ENCODE results near the gene SS18.

DNA sequence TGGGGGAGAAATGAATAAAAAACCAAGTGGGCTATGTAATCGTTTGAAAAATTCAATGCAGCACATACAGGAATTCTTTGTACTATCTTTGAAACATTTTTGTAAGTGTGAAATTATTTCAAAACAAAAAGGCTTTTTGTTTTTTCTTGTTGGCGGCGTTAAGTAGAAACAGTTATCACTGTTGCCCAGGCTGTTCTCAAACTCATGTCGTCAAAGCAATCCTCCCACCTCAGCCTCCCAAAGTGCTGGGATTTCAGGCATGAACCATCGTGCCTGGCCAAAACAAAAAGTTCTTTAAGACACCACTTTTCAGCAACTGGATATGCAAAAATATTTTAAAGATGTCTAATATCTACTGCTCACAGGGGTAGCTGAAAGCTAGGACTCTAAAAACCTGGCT is 5.4 kb downstream of the SS18 start:
- TF ChIP-seq POLR2A (IDR thresholded peaks at IDR 0.05; ENCODE audit: insufficient read depth in 1 of 2, low read depth in 2 of 2, low read length in 2 of 2) (no peak), CBFB (CRISPR knock-in tag; IDR thresholded peaks at IDR 0.05) (no peak), ZNF124 (CRISPR knock-in tag; IDR thresholded peaks at IDR 0.05) (no peak), EHMT2 (IDR thresholded peaks at IDR 0.05; ENCODE audit: borderline replicate concordance, low read depth, low read length) (no peak), POLR2AphosphoS5 (IDR thresholded peaks at IDR 0.05; ENCODE audit: low read depth, low read length) (no peak), SYNCRIP (IDR thresholded peaks at IDR 0.05; ENCODE audit: insufficient read depth, low read depth, low read length) (no peak), GABPA (IDR thresholded peaks at IDR 0.05; ENCODE audit: low read depth, low read length) (no peak), GABPA (CRISPR knock-in tag; IDR thresholded peaks at IDR 0.05; ENCODE audit: low read depth) (no peak), TCF12 (IDR thresholded peaks at IDR 0.05) (no peak), TCF12 (CRISPR knock-in tag; IDR thresholded peaks at IDR 0.05) (no peak)
- TF ChIP-seq, protein P1, sequence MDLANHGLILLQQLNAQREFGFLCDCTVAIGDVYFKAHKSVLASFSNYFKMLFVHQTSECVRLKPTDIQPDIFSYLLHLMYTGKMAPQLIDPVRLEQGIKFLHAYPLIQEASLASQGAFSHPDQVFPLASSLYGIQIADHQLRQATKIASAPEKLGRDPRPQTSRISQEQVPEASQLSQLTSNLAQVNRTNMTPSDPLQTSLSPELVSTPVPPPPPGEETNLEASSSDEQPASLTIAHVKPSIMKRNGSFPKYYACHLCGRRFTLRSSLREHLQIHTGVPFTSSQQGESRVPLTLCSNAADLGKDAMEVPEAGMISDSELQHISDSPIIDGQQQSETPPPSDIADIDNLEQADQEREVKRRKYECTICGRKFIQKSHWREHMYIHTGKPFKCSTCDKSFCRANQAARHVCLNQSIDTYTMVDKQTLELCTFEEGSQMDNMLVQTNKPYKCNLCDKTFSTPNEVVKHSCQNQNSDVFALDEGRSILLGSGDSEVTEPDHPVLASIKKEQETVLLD (CRISPR knock-in tag; IDR thresholded peaks at IDR 0.05; ENCODE audit: low read depth) = no peak
- TF ChIP-seq, protein P2, sequence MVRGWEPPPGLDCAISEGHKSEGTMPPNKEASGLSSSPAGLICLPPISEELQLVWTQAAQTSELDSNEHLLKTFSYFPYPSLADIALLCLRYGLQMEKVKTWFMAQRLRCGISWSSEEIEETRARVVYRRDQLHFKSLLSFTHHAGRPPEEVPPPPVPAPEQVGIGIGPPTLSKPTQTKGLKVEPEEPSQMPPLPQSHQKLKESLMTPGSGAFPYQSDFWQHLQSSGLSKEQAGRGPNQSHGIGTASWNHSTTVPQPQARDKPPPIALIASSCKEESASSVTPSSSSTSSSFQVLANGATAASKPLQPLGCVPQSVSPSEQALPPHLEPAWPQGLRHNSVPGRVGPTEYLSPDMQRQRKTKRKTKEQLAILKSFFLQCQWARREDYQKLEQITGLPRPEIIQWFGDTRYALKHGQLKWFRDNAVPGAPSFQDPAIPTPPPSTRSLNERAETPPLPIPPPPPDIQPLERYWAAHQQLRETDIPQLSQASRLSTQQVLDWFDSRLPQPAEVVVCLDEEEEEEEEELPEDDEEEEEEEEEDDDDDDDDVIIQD (CRISPR knock-in tag; IDR thresholded peaks at IDR 0.05; ENCODE audit: low read depth) = no peak
- TF ChIP-seq, protein P3, sequence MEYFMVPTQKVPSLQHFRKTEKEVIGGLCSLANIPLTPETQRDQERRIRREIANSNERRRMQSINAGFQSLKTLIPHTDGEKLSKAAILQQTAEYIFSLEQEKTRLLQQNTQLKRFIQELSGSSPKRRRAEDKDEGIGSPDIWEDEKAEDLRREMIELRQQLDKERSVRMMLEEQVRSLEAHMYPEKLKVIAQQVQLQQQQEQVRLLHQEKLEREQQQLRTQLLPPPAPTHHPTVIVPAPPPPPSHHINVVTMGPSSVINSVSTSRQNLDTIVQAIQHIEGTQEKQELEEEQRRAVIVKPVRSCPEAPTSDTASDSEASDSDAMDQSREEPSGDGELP (IDR thresholded peaks at IDR 0.05; ENCODE audit: borderline replicate concordance, low read depth) = no peak
- TF ChIP-seq, protein P4, sequence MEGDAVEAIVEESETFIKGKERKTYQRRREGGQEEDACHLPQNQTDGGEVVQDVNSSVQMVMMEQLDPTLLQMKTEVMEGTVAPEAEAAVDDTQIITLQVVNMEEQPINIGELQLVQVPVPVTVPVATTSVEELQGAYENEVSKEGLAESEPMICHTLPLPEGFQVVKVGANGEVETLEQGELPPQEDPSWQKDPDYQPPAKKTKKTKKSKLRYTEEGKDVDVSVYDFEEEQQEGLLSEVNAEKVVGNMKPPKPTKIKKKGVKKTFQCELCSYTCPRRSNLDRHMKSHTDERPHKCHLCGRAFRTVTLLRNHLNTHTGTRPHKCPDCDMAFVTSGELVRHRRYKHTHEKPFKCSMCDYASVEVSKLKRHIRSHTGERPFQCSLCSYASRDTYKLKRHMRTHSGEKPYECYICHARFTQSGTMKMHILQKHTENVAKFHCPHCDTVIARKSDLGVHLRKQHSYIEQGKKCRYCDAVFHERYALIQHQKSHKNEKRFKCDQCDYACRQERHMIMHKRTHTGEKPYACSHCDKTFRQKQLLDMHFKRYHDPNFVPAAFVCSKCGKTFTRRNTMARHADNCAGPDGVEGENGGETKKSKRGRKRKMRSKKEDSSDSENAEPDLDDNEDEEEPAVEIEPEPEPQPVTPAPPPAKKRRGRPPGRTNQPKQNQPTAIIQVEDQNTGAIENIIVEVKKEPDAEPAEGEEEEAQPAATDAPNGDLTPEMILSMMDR (CRISPR knock-in tag; IDR thresholded peaks at IDR 0.05) = no peak

Data from HepG2 (cell line).